ENCODE data around the gene ESPL1. TPM values are rescaled to one million over a fixed set of nuclear protein-coding genes. Genes with fewer than 3 reads are reported as not detected.

Gene ESPL1
- total RNA-seq, 1 donor from 2014 or later: 50.0 TPM

Other genes starting within 250 kb of the ESPL1 start
- 3.5 and 21.8 TPM in 2 replicates for gene TNS2, start 218.2 kb upstream of the ESPL1 start, total RNA-seq (ENCODE audit: low replicate concordance)
- gene SPRYD3, start 188.9 kb upstream of the ESPL1 start, total RNA-seq (ENCODE audit: low replicate concordance): 22.1 and 43.0 TPM in 2 replicates
- gene IGFBP6, start 170.6 kb upstream of the ESPL1 start, total RNA-seq (ENCODE audit: low replicate concordance): 25.1 and 40.3 TPM in 2 replicates
- 0.97 and 1.9 TPM in 2 replicates for gene SOAT2, start 164.8 kb upstream of the ESPL1 start, total RNA-seq (ENCODE audit: low replicate concordance)
- 49.2 and 72.2 TPM in 2 replicates for gene ZNF740, start 87.6 kb upstream of the ESPL1 start, total RNA-seq (ENCODE audit: low replicate concordance)
- gene CSAD, start 87.4 kb upstream of the ESPL1 start, total RNA-seq (ENCODE audit: low replicate concordance): 30.6 and 49.3 TPM in 2 replicates
- 3.2 and 4.2 TPM in 2 replicates for gene ITGB7, start 61.0 kb upstream of the ESPL1 start, total RNA-seq (ENCODE audit: low replicate concordance)
- gene RARG, start 36.1 kb upstream of the ESPL1 start, total RNA-seq (ENCODE audit: low replicate concordance): 74.5 and 89.9 TPM in 2 replicates
- gene PFDN5, start 27.2 kb downstream of the ESPL1 start, total RNA-seq (ENCODE audit: low replicate concordance): 316 and 336 TPM in 2 replicates
- 44.3 and 58.6 TPM in 2 replicates for gene MYG1, start 31.4 kb downstream of the ESPL1 start, total RNA-seq (ENCODE audit: low replicate concordance)
- gene AAAS, start 53.3 kb downstream of the ESPL1 start, total RNA-seq (ENCODE audit: low replicate concordance): 54.7 and 75.4 TPM in 2 replicates
- gene SP7, start 68.1 kb downstream of the ESPL1 start, total RNA-seq (ENCODE audit: low replicate concordance): 0.22 TPM in 1 of 2 replicates, not detected in the other
- gene SP1, start 111.9 kb downstream of the ESPL1 start, total RNA-seq (ENCODE audit: low replicate concordance): 82.9 and 99.5 TPM in 2 replicates
- 1.6 and 2.4 TPM in 2 replicates for gene AMHR2, start 155.6 kb downstream of the ESPL1 start, total RNA-seq (ENCODE audit: low replicate concordance)
- gene PRR13, start 173.4 kb downstream of the ESPL1 start, total RNA-seq (ENCODE audit: low replicate concordance): 88.1 and 142 TPM in 2 replicates
- 825 and 1,222 TPM in 2 replicates for gene PCBP2, start 183.8 kb downstream of the ESPL1 start, total RNA-seq (ENCODE audit: low replicate concordance)
- 10.6 and 31.6 TPM in 2 replicates for gene MAP3K12, start 231.2 kb downstream of the ESPL1 start, total RNA-seq (ENCODE audit: low replicate concordance)
- 46.4 and 52.3 TPM in 2 replicates for gene TARBP2, start 233.0 kb downstream of the ESPL1 start, total RNA-seq (ENCODE audit: low replicate concordance)
- gene NPFF, start 239.2 kb downstream of the ESPL1 start, total RNA-seq (ENCODE audit: low replicate concordance): not detected in 2 replicates